Measurements from ENCODE around the gene KCNK1. TPM values are rescaled to one million over a fixed set of nuclear protein-coding genes. Genes with fewer than 3 reads are reported as not detected.

Gene KCNK1
- total RNA-seq, 4 donors from 2014 or later: 1.2 to 25.7 (median 21.7) TPM

- Histone ChIP-seq H3K36me3 (no peaks in the 10 kb centered on the region), H3K27me3 (no peaks in the 10 kb centered on the region), H3K27ac (no peak overlapping the region), H3K9me3 (no peaks in the 10 kb centered on the region), H3K4me1 (no peaks in the 10 kb centered on the region), H3K4me3 (no peak overlapping the region)
- intact Hi-C loops (cut with DNase I; ENCODE audit: low total_unique reads): no loop called here
- no peak for DNase-seq
- WGBS, 2 donors (ENCODE audit: low coverage in 1 of 2): 37 to 47% methylated on average over 3 to 4 of the region's 4 CpGs
- in situ Hi-C loops (cut with MboI; ENCODE audit: low pct_ligation_motif_present in 1 of 4, low pct_unique_long_range_greater_than_20kb in 1 of 4, low sequenced_read_pairs in 3 of 4): no loop called here
- TF ChIP-seq CTCF (IDR thresholded peaks at IDR 0.05) (no peak), POLR2A (IDR thresholded peaks at IDR 0.05) (no peak), POLR2AphosphoS5 (IDR thresholded peaks at IDR 0.05) (no peak)
Measured at GRCh38 chr1:233721004-233721595, 107.2 kb downstream of the KCNK1 start.

Small RNA genes within 50 kb of the gene (small RNA-seq; reads per million reads assigned to genes)
- 0 to 0.56 (median 0) reads per million in 4 donors for gene MIR4427
